GM12873 (cell line): ENCODE data around the gene CLPTM1.

Source experiments
- CTCF ChIP-seq: IDR thresholded peaks from 2 replicates; pipeline ENCODE4 v1.5.1; 2012; ENCODE audit warnings: low read depth, mild to moderate bottlenecking, moderate library complexity, low read length, control low read depth; ENCODE audit not compliant: insufficient read depth; ENCODE audit errors: missing control alignments

Gene CLPTM1

GRCh38 chr19:44939668-44940067 lies 15.5 kb upstream of the CLPTM1 start:
- no peak for TF ChIP-seq CTCF

GRCh38 chr19:44942067-44942571 lies 13.1 kb upstream of the CLPTM1 start, which contains the start of gene APOC4:
APOC4 (plus strand) TSS chr19:44942237; CDS start chr19:44942278, 41 bp downstream.
- no peak for TF ChIP-seq CTCF

GRCh38 chr19:44943801-44944249 lies 11.4 kb upstream of the CLPTM1 start:
- TF ChIP-seq CTCF, result peak; percentile 43

DNA sequence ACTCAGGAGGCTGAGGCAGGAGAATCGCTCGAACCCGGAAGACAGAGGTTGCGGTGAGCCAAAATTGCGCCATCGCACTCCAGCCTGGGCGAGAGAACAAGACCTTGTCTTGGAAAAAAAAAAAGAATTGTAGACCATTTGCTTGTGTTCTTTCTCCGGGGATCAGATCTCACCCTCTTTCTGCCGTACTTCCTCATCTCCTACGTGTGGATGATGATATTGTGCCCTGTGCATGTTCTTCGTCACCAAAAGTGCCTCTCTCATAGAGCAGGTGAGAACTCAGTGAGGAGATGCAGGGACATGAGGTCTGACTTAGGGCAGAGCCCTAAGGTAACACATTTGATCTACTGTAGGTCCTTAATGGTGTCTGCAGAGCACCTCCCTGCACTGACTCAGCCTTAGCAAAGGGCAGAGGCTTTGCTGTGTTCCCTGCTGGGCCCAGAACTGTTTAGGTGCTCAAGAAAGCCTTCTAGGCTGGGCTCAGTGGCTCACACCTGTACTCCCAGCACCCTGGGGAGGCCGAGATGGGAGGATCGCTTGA lies 8.1 kb upstream of the CLPTM1 start:
- TF ChIP-seq CTCF, result no peak

DNA sequence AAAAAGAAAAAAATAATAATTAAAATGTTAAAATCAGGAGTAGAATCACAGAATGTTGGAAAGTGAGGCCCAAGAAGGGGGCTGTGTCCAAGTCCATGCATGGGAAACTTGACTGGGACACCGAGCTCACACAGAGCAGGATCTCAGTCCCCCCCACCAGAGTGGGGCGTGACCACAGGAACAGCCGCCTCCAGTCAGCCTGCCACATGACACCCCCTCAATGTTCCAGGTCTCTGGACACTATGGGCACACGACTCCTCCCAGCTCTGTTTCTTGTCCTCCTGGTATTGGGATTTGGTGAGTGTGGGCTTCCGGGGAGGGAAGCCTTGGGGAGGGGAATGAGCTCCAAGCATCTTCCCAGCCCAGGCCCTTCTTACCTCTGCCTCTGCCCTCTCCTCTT lies 6.9 kb upstream of the CLPTM1 start:
- TF ChIP-seq CTCF, result no peak

DNA sequence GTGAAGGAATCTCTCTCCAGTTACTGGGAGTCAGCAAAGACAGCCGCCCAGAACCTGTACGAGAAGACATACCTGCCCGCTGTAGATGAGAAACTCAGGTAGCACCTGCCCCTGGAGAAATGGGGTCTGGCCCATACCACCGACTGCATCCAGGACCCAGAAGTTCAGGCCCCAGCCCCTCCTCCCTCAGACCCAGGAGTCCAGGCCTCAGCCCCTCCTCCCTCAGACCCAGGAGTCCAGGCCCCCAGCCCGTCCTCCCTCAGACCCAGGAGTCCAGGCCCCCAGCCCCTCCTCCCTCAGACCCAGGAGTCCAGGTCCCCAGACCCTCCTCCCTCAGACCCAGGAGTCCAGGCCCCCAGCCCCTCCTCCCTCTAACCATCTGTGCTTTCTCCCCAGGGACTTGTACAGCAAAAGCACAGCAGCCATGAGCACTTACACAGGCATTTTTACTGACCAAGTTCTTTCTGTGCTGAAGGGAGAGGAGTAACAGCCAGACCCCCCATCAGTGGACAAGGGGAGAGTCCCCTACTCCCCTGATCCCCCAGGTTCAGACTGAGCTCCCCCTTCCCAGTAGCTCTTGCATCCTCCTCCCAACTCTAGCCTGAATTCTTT lies 6.3 kb upstream of the CLPTM1 start:
- no peak for TF ChIP-seq CTCF

DNA sequence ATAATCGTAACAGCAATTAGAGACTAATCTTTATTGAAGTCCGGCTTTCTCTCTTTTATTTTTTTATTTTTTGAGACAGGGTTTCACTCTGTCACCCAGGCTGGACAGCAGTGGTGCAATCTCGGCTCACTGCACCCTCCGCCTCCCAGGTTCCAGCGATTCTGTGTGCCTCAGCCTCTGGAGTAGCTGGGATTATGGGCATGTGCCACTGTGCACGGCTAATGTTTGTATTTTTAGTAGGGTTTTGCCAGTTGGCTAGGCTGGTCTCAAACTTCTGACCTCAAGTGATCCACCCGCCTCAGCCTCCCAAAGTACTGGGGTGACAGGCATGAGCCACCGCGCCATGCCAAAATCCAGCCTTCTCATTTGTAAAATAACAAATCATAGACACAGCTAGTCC lies 5.6 kb upstream of the CLPTM1 start:
- TF ChIP-seq CTCF, result no peak
